ENCODE data around the gene ST3GAL3. TPM values are rescaled to one million over a fixed set of nuclear protein-coding genes. Genes with fewer than 3 reads are reported as not detected.

The ST3GAL3 gene
- total RNA-seq, 2 donors from 2014 or later: 26.3 to 36.0 TPM

DNA sequence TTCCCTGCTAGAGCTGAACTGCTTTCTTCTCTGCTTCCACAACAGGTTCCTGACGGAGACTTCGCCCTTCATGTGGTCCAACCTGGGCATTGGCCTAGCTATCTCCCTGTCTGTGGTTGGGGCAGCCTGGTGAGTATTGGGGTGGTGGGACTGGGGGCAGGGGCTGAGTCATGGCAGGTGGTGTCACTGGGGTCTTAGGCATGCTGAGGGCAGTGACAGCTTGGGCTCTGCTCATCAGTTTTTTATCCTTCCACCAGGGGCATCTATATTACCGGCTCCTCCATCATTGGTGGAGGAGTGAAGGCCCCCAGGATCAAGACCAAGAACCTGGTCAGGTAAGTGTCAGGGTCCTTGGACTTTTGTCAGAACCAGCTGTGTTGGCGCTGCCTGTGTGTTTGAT is 268.7 kb downstream of the ST3GAL3 start:
- Histone ChIP-seq H3K9me3 (no peaks in the 10 kb centered on the region), H3K4me1 (ENCODE audit: control insufficient read depth in 1 of 2, low read depth in 2 of 2) (peaks cover 29 to 55% of the 10 kb centered on the region in 2 donors), H3K4me3 (peak overlapping the region; percentile 85), H3K36me3 (peaks cover 17% of the 10 kb centered on the region), H3K27ac (peak overlapping the region in 1 of 2 donors; percentile 86), H3K27me3 (replicated peaks; ENCODE audit: insufficient read depth) (no peaks in the 10 kb centered on the region)
- DNase-seq (ENCODE audit: low spot score) (no peak), ATAC-seq (ENCODE audit: insufficient number of reproducible peaks, low FRiP score, low read depth) (no peak)
- TF ChIP-seq, protein P1, sequence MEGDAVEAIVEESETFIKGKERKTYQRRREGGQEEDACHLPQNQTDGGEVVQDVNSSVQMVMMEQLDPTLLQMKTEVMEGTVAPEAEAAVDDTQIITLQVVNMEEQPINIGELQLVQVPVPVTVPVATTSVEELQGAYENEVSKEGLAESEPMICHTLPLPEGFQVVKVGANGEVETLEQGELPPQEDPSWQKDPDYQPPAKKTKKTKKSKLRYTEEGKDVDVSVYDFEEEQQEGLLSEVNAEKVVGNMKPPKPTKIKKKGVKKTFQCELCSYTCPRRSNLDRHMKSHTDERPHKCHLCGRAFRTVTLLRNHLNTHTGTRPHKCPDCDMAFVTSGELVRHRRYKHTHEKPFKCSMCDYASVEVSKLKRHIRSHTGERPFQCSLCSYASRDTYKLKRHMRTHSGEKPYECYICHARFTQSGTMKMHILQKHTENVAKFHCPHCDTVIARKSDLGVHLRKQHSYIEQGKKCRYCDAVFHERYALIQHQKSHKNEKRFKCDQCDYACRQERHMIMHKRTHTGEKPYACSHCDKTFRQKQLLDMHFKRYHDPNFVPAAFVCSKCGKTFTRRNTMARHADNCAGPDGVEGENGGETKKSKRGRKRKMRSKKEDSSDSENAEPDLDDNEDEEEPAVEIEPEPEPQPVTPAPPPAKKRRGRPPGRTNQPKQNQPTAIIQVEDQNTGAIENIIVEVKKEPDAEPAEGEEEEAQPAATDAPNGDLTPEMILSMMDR (IDR thresholded peaks at IDR 0.05): no peak

DNA sequence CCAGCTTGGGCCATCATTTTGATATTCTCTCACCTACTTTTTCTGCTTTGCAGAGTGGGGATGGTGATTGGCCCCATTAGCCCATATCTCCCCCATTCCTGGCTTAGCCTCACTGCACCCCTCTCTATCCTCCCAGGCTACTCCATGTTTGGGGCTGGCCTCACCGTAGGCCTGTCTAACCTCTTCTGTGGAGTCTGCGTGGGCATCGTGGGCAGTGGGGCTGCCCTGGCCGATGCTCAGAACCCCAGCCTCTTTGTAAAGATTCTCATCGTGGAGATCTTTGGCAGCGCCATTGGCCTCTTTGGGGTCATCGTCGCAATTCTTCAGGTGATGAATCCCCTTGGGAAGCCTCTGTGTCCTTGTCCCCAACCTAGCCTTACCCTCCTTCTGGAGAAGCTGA is 269.6 kb downstream of the ST3GAL3 start:
- DNase-seq (ENCODE audit: low spot score): no peak
- Histone ChIP-seq H3K36me3 (peaks cover 17% of the 10 kb centered on the region), H3K9me3 (no peaks in the 10 kb centered on the region), H3K4me3 (no peak overlapping the region), H3K4me1 (ENCODE audit: control insufficient read depth in 1 of 2, low read depth in 2 of 2) (peaks cover 29 to 52% of the 10 kb centered on the region in 2 donors), H3K27ac (no peak overlapping the region), H3K27me3 (replicated peaks; ENCODE audit: insufficient read depth) (no peaks in the 10 kb centered on the region)
- ATAC-seq (ENCODE audit: insufficient number of reproducible peaks, low FRiP score, low read depth): no peak
- TF ChIP-seq, protein P1 (IDR thresholded peaks at IDR 0.05): no peak

DNA sequence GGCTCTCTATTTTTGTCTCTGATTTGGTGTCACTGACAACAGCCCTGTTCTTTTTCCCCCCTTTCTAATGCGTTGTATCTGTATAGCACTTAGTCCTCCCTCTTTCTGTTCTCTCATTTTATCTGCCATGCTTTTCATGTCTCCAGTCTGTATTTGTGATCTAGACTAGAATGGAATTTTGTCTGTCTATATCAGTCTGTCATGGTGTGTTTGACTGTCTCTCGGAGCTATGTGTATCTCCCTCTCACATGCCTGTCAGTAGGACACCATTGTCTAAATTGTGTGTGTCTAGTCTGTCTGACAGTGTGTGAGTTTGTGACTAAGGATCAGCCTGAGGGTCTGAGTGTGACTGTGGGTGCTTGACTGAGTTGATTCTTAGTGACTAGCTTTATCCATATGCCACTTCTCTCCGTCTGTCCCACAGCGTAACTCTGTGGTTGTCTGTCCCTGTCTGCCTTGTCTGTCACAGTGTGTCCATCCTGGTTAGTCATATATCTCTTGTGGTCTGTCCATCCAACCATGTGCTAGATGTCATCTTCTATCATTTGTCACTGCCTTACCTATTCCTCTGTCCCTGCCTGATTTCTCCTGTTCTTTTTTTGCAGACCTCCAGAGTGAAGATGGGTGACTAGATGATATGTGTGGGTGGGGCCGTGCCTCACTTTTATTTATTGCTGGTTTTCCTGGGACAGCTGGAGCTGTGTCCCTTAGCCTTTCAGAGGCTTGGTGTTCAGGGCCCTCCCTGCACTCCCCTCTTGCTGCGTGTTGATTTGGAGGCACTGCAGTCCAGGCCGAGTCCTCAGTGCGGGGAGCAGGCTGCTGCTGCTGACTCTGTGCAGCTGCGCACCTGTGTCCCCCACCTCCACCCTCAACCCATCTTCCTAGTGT is 270.3 kb downstream of the ST3GAL3 start:
- peaks cover 29 to 52% of the 10 kb centered on the region in 2 donors for H3K4me1 ChIP-seq (ENCODE audit: control insufficient read depth in 1 of 2, low read depth in 2 of 2)

GRCh38 chr1:43978264-43978550 is 270.9 kb downstream of the ST3GAL3 start:
- ATAC-seq (ENCODE audit: insufficient number of reproducible peaks, low FRiP score, low read depth) (no peak), DNase-seq (ENCODE audit: low spot score) (no peak)
- no peak overlapping the region for H3K27ac ChIP-seq

More for the DNA sequence above, 270.3 kb downstream of the ST3GAL3 start:
- DNase-seq (ENCODE audit: low spot score) (no peak), ATAC-seq (ENCODE audit: insufficient number of reproducible peaks, low FRiP score, low read depth) (no peak)
- TF ChIP-seq, protein P1 (IDR thresholded peaks at IDR 0.05): no peak
- H3K4me3 ChIP-seq: no peak overlapping the region
- H3K9me3 ChIP-seq: no peaks in the 10 kb centered on the region
- peaks cover 11% of the 10 kb centered on the region for H3K36me3 ChIP-seq
- no peaks in the 10 kb centered on the region for H3K27me3 ChIP-seq (replicated peaks; ENCODE audit: insufficient read depth)
- H3K27ac ChIP-seq: no peak overlapping the region

GRCh38 chr1:43978551-43979260 is 271.4 kb downstream of the ST3GAL3 start, which contains the start of gene B4GALT2:
TSS of gene B4GALT2 (plus strand) at chr1:43979210. CDS start at chr1:43981161, 1,951 bp downstream.
- peaks cover 29 to 52% of the 10 kb centered on the region in 2 donors for H3K4me1 ChIP-seq (ENCODE audit: control insufficient read depth in 1 of 2, low read depth in 2 of 2)
- peaks cover 11% of the 10 kb centered on the region for H3K36me3 ChIP-seq
- ATAC-seq (ENCODE audit: insufficient number of reproducible peaks, low FRiP score, low read depth): no peak

More at GRCh38 chr1:43978264-43978550, 270.9 kb downstream of the ST3GAL3 start:
- no peaks in the 10 kb centered on the region for H3K27me3 ChIP-seq (replicated peaks; ENCODE audit: insufficient read depth)
- H3K4me1 ChIP-seq (ENCODE audit: control insufficient read depth in 1 of 2, low read depth in 2 of 2): peaks cover 29 to 52% of the 10 kb centered on the region in 2 donors
- TF ChIP-seq, protein P1 (IDR thresholded peaks at IDR 0.05): no peak
- peaks cover 11% of the 10 kb centered on the region for H3K36me3 ChIP-seq
- peak overlapping the region; percentile 77 for H3K4me3 ChIP-seq
- no peaks in the 10 kb centered on the region for H3K9me3 ChIP-seq

More at GRCh38 chr1:43978551-43979260, 271.4 kb downstream of the ST3GAL3 start, which contains the start of gene B4GALT2:
- TF ChIP-seq, protein P1 (IDR thresholded peaks at IDR 0.05): no peak
- H3K9me3 ChIP-seq: no peaks in the 10 kb centered on the region
- no peaks in the 10 kb centered on the region for H3K27me3 ChIP-seq (replicated peaks; ENCODE audit: insufficient read depth)
- DNase-seq (ENCODE audit: low spot score): no peak
- peak within 1 kb of the TSS; percentile 9 to 34 for H3K27ac ChIP-seq
- H3K4me3 ChIP-seq: peak within 1 kb of the TSS; percentile 82

All from thoracic aorta (tissue), 2 donors.